ENCODE results near the gene GLI3. TPM values are rescaled to one million over a fixed set of nuclear protein-coding genes. Genes with fewer than 3 reads are reported as not detected.
A peak's percentile ranks its signal among the peaks of the same experiment; 100 is the strongest.

GLI3 gene
- total RNA-seq (2021) (not detected in 2 replicates), Bru-seq, nascent RNA (percentile 4 among the genes with signal in this experiment), BruChase-seq, experiment 1, labeled RNA remaining after a 2-hour chase (percentile 2 among the genes with signal in this experiment), BruChase-seq, experiment 2, labeled RNA remaining after a 6-hour chase (percentile 2 among the genes with signal in this experiment)
- long read RNA-seq = 0 reads

DNA sequence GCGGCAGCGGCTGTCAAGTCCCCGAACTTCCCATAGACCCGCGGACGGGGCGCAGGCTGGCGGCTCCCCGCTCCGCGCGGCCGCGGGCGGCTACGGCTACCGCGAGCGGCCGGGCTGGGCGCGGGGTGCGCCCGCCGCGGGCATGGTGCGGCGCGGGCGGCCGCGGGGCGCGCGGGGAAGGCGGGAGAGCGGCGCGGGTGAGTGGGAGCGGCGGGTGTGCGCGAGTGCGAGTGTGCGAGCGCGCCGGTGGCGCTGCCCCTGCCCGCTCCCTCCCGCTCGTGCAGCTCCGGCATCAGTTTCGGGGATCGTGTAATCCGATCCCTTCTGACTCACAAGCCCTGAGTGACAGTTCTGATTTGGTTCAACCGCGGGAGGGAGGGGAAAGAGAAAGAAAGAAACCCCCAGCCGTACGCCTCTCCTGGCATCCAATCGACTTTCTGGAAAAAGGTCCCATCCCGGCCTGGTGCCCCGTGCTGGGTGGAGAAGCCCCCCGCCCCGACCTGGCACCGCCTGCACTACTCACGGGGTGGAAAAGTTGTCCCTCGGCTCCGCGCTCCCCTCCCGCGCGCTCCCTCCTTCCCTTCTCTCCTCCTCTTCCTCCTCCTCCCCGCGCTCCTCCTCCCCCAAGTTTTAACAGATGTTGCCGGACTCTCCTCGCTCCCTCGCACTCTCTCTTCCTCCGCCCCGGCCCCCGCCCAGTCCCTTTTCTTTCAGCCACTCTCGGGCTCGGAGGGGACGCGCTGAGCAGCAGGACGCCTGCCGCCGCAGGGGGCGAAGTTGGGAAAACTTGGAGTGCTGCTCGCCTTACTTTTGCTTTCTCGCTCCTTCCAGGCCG is at the start of gene GLI3:
Gene GLI3 (minus strand): TSS at position 234 of the 835 bp plus-strand sequence. CDS start 13,956 bp downstream, outside the sequence.
- H3K79me2 ChIP-seq (ENCODE audit: low read depth) = no peaks in the 10 kb centered on the region
- H3K9me2 ChIP-seq (ENCODE audit: insufficient read depth) = no peaks in the 10 kb centered on the region
- TF ChIP-seq EZH2 (IDR thresholded peaks at IDR 0.05; ENCODE audit: low read depth) = no peak
- TF ChIP-seq, protein P1, sequence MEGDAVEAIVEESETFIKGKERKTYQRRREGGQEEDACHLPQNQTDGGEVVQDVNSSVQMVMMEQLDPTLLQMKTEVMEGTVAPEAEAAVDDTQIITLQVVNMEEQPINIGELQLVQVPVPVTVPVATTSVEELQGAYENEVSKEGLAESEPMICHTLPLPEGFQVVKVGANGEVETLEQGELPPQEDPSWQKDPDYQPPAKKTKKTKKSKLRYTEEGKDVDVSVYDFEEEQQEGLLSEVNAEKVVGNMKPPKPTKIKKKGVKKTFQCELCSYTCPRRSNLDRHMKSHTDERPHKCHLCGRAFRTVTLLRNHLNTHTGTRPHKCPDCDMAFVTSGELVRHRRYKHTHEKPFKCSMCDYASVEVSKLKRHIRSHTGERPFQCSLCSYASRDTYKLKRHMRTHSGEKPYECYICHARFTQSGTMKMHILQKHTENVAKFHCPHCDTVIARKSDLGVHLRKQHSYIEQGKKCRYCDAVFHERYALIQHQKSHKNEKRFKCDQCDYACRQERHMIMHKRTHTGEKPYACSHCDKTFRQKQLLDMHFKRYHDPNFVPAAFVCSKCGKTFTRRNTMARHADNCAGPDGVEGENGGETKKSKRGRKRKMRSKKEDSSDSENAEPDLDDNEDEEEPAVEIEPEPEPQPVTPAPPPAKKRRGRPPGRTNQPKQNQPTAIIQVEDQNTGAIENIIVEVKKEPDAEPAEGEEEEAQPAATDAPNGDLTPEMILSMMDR (conservative IDR thresholded peaks at IDR 0.05) = no peak
- H3K4me1 ChIP-seq (replicated peaks; ENCODE audit: insufficient read depth) = no peaks in the 10 kb centered on the region
- POLR2A ChIA-PET (ENCODE audit: unreplicated experiment) = no interaction called here
- CTCF ChIA-PET = no interaction called here
- peaks cover 60% of the 10 kb centered on the region for H3K27me3 ChIP-seq (ENCODE audit: insufficient read depth, low read depth)
- peak in 1 of 2 experiments; percentile 40 for DNase-seq
- H3K9me3 ChIP-seq (ENCODE audit: insufficient read depth, low read depth) = no peaks in the 10 kb centered on the region
- H3K27ac ChIP-seq = no peak within 1 kb of the TSS
- H3F3A ChIP-seq (ENCODE audit: insufficient read depth, low read depth) = no peaks in the 10 kb centered on the region
- peak within 1 kb of the TSS; percentile 26; the same call in 1 of the 2 replicates for H3K4me2 ChIP-seq
- intact Hi-C loops (cut with micrococcal nuclease; ENCODE audit: unreplicated experiment) = no loop called here
- H4K20me1 ChIP-seq (ENCODE audit: insufficient read depth) = no peaks in the 10 kb centered on the region
- H3K4me3 ChIP-seq = no peak within 1 kb of the TSS
- no peak within 1 kb of the TSS for H2AFZ ChIP-seq
- BruUV-seq (replicated peaks) = no TSS peak
- H3K36me3 ChIP-seq (ENCODE audit: low read depth) = no peaks in the 10 kb centered on the region

DNA sequence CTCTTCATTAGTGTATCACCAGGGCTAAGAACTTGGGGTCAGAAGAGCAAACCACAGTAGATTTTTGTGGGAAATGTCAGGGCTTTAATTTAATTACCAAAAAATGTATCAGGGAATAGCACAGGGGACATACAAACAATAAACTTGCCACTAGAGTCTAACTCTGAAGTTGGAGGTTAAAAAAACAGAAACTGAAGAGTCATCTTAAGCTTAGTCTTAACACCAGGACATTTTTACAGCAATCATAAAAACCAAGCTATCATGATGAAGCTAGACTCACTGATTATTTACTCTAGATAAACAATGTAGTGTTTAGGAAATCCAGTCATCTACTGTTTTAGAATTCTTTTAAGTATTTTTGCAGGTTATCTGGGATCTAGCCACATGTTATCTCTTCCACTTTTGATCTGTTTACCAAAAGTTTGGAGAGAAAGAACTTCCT is 48.4 kb upstream of the GLI3 start:
- Histone ChIP-seq H3K4me1 (replicated peaks; ENCODE audit: insufficient read depth) (no peaks in the 10 kb centered on the region), H3K4me2 (no peak overlapping the region), H3K4me3 (no peak overlapping the region), H3K9me2 (ENCODE audit: insufficient read depth) (no peaks in the 10 kb centered on the region), H4K20me1 (ENCODE audit: insufficient read depth) (no peaks in the 10 kb centered on the region), H3F3A (ENCODE audit: insufficient read depth, low read depth) (no peaks in the 10 kb centered on the region), H3K36me3 (ENCODE audit: low read depth) (no peaks in the 10 kb centered on the region), H2AFZ (no peak overlapping the region), H3K79me2 (ENCODE audit: low read depth) (no peaks in the 10 kb centered on the region), H3K27ac (no peak overlapping the region), H3K27me3 (ENCODE audit: insufficient read depth, low read depth) (peaks cover 18% of the 10 kb centered on the region; the same call in 1 of the 2 replicates), H3K9me3 (ENCODE audit: insufficient read depth, low read depth) (no peaks in the 10 kb centered on the region)
- CTCF ChIA-PET = no interaction called here
- BruUV-seq (replicated peaks) = no TSS peak
- TF ChIP-seq, protein P1 (conservative IDR thresholded peaks at IDR 0.05) = no peak
- TF ChIP-seq EZH2 (IDR thresholded peaks at IDR 0.05; ENCODE audit: low read depth) = no peak
- intact Hi-C loops (cut with micrococcal nuclease; ENCODE audit: unreplicated experiment) = no loop called here
- no peak for DNase-seq
- POLR2A ChIA-PET (ENCODE audit: unreplicated experiment) = no interaction called here

DNA sequence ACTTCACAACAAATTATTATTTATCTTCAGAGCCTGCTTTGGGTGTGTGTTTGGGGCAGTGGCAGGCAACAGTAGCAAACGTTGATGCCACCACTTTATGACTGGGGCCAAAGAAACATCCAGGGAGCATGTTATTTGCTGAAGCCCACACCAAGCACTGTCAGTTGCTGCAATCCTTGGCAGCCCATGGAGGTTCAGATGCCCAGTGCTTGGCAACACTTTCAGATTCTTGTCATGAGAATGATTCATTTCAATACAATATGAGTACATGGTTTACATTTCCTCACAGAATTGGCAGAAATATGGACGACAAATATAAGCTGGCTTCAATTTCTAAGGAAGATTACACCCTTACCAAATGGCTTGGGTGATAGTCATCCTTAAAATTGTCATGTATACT is 46.5 kb upstream of the GLI3 start:
- POLR2A ChIA-PET (ENCODE audit: unreplicated experiment) = no interaction called here
- DNase-seq = no peak
- Histone ChIP-seq H3K9me3 (ENCODE audit: insufficient read depth, low read depth) (no peaks in the 10 kb centered on the region), H3K9me2 (ENCODE audit: insufficient read depth) (no peaks in the 10 kb centered on the region), H3K4me2 (no peak overlapping the region), H3F3A (ENCODE audit: insufficient read depth, low read depth) (no peaks in the 10 kb centered on the region), H3K79me2 (ENCODE audit: low read depth) (no peaks in the 10 kb centered on the region), H2AFZ (no peak overlapping the region), H3K27ac (no peak overlapping the region), H4K20me1 (ENCODE audit: insufficient read depth) (no peaks in the 10 kb centered on the region), H3K4me3 (no peak overlapping the region), H3K27me3 (ENCODE audit: insufficient read depth, low read depth) (0 out of 2 replicates have a peak, but pooled peaks cover 14% of the 10 kb centered on the region), H3K36me3 (ENCODE audit: low read depth) (no peaks in the 10 kb centered on the region), H3K4me1 (replicated peaks; ENCODE audit: insufficient read depth) (no peaks in the 10 kb centered on the region)
- no peak for TF ChIP-seq EZH2 (IDR thresholded peaks at IDR 0.05; ENCODE audit: low read depth)
- TF ChIP-seq, protein P1 (conservative IDR thresholded peaks at IDR 0.05) = no peak
- intact Hi-C loops (cut with micrococcal nuclease; ENCODE audit: unreplicated experiment) = no loop called here
- no TSS peak for BruUV-seq (replicated peaks)
- CTCF ChIA-PET = no interaction called here
